ENCODE results near the gene SCYGR1.
A peak's percentile ranks its signal among the peaks of the same experiment; 100 is the strongest.

The SCYGR1 gene

DNA sequence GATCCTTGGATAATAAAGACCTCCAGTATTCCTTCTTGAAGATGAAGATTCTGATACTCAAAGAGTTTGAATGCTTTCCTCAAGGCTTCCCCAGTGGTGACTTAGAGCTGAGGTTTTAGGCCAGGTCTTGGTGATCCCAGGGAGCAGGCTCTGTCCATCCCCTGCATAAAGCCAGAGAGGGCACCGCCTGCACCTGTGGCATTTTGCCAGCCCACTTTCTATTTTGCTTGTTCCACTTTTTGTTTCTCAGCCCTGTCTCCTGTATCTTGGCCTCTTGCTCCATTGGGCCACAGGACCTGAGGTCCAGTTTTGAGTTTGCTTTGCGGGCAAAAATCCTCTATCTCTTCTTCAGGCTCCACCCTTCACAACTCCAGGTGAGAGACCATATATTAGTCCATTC lies 6.7 kb upstream of the SCYGR1 start:
- H3K4me3 ChIP-seq (replicated peaks in 1 of 2; ENCODE audit: low read depth in 2 of 2, low read length in 2 of 2): no peak overlapping the region
- DNase-seq (ENCODE audit: low read depth in 2 of 2): no peak
- TF ChIP-seq, protein P1, sequence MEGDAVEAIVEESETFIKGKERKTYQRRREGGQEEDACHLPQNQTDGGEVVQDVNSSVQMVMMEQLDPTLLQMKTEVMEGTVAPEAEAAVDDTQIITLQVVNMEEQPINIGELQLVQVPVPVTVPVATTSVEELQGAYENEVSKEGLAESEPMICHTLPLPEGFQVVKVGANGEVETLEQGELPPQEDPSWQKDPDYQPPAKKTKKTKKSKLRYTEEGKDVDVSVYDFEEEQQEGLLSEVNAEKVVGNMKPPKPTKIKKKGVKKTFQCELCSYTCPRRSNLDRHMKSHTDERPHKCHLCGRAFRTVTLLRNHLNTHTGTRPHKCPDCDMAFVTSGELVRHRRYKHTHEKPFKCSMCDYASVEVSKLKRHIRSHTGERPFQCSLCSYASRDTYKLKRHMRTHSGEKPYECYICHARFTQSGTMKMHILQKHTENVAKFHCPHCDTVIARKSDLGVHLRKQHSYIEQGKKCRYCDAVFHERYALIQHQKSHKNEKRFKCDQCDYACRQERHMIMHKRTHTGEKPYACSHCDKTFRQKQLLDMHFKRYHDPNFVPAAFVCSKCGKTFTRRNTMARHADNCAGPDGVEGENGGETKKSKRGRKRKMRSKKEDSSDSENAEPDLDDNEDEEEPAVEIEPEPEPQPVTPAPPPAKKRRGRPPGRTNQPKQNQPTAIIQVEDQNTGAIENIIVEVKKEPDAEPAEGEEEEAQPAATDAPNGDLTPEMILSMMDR (IDR thresholded peaks at IDR 0.05; ENCODE audit: low read depth, low read length): no peak

DNA sequence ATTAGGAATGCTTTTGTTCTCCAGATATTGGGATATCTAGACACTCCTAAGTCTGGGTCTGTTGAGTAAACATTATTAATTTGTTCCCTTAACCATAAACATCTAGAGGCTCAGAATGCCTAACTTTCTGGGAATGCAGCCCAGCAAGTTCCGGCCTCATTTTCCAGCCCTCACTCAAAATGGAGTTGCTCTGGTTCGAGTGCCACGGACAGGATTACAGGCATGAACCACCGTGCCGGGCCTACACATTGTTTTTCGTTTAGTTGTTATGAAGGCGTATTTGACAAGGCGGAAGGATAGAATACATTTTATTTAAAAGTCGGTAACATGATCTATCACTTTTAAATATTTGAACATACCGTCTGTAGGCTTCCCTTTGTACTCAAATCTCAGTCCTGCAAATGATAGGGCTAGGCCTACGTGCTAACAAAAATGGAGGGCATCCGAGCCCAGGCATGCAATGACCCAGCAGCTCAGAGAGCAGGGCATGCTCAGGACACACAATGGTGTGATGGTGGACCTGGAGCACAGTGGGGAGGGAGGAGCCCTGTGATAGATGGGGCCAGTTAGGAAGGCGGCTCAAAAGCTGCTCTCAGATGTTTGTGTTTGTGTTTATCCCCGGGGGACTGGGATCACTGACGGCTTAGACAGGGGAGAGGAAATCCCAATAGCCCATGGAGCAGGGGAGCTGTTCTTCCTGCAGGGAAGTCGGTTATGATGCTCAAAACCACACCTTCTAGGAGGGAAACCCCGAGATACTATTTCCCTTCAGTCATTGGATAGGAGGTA lies 2.9 kb upstream of the SCYGR1 start:
- no peak overlapping the region for H3K4me3 ChIP-seq (replicated peaks in 1 of 2; ENCODE audit: low read depth in 2 of 2, low read length in 2 of 2)
- TF ChIP-seq, protein P1 (IDR thresholded peaks at IDR 0.05; ENCODE audit: low read depth, low read length): no peak

DNA sequence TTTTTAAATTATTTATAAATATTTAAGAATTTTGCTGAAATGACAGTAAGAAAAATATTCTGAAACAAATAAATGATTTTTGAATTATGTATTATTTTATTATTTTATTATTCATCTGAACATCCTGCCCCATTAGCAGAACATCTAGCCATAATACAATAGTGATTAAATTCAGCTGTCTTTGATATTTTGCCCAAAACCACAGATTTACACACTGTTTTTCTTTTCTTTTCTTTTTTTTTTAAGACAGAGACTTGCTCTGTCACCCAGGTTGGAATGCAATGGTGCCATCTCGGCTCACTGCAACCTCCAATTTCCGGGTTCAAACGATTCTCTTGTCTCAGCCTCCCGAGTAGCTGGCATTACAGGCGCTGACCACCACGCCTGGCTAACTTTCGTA lies 1.9 kb upstream of the SCYGR1 start:
- TF ChIP-seq, protein P1 (IDR thresholded peaks at IDR 0.05; ENCODE audit: low read depth, low read length): no peak
- H3K4me3 ChIP-seq (replicated peaks in 1 of 2; ENCODE audit: low read depth in 2 of 2, low read length in 2 of 2): no peak overlapping the region
- DNase-seq (ENCODE audit: low read depth in 2 of 2): peak in 1 of 2 donors; percentile 53

More for the DNA sequence above, 2.9 kb upstream of the SCYGR1 start:
- no peak for DNase-seq (ENCODE audit: low read depth in 2 of 2)

DNA sequence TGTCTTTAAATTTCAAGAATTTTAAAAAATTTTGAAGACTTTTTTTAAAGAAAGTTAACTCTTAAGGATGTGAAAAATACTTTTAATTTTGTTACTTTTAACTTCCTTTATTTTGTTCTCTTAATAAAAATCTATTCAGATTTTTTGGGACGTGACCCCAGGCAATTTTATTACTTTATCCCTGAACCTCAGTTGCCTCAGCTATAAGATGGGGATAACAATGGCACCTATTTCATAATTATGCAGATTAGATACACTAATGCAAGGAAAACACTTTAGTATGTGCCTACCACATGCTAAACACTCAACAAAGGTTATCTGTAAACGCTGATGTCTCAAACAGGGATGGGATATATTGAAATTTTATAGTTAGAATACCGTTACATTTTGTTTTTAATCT lies 1.5 kb upstream of the SCYGR1 start:
- DNase-seq (ENCODE audit: low read depth in 2 of 2): no peak
- no peak overlapping the region for H3K4me3 ChIP-seq (replicated peaks in 1 of 2; ENCODE audit: low read depth in 2 of 2, low read length in 2 of 2)
- TF ChIP-seq, protein P1 (IDR thresholded peaks at IDR 0.05; ENCODE audit: low read depth, low read length): no peak

DNA sequence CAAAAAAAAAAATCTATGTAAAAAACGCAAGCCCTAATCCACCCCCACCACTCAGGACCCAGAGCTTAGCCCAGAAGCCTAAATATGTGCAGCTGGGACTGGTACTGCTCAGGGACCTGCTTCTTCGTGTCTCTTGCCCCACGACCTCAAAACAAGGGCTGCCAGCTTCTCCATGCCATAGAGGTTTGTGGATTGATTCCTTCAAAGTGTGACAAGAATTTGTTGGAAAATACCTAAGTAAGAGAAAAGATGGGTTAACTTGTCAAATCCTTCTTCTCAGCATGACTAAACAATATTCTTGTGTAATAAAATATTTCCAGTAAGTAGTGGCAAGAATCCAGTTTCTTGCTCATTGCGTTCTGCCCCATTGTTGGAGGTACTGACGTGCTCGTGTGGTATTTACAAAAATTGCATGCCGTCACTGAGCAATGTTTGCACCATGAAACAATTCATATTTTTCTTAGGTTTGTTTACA lies 825 bp upstream of the SCYGR1 start:
- TF ChIP-seq, protein P1 (IDR thresholded peaks at IDR 0.05; ENCODE audit: low read depth, low read length): no peak
- DNase-seq (ENCODE audit: low read depth in 2 of 2): peak; percentile 97 to 99
- no peak overlapping the region for H3K4me3 ChIP-seq (replicated peaks in 1 of 2; ENCODE audit: low read depth in 2 of 2, low read length in 2 of 2)

DNA sequence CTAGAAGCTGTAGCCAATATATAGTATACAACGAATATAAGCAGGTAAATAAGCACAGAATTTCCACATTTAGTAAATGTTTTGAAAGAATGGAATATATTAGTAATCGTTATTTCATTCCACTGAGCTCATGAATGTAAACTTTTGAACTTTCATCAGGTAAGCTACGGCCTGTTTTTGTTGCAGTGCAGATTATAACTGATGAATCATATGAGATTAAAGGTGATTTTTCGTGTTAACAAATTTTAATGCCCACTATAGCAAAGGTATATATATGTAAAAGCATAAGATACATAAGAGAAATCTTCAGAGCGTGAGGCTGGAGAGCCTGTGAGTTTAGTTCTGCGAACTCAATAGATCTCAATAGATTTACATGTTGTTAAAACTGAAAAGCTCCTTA lies 1.1 kb downstream of the SCYGR1 start:
- H3K4me3 ChIP-seq (replicated peaks in 1 of 2; ENCODE audit: low read depth in 2 of 2, low read length in 2 of 2): no peak overlapping the region
- DNase-seq (ENCODE audit: low read depth in 2 of 2): no peak
- TF ChIP-seq, protein P1 (IDR thresholded peaks at IDR 0.05; ENCODE audit: low read depth, low read length): no peak
